Activated CD4-positive, alpha-beta T cell treated with anti-CD3 and anti-CD28 coated beads for 36 hours (primary cell): ENCODE results near the gene ARMH3. TPM values are rescaled to one million over a fixed set of nuclear protein-coding genes. Genes with fewer than 3 reads are reported as not detected.

Source experiments
- ATAC-seq: fragments of 200-7000 bp; cut with Tn5 transposase; one replicate; pipeline ENCODE4 v1.10.0; 2021; ENCODE audit warnings: mild to moderate bottlenecking, moderate library complexity
- CTCF ChIA-PET: fragments of 350-600 bp; sonication (Branson Sonifier 250); formaldehyde crosslinking; loops from one replicate; lab custom pipeline; 2021; ENCODE audit warnings: antibody characterized with exemption; lab: Charles Lee
- POLR2A ChIA-PET: fragments of 350-600 bp; sonication (Branson Sonifier 250); formaldehyde crosslinking; loops from one replicate; lab custom pipeline; 2021; ENCODE audit warnings: antibody characterized with exemption, inconsistent platforms; lab: Charles Lee
- DNase-seq: peaks from one replicate; pipeline ENCODE4 v3.0.0-alpha.2; 2020
- H3K27ac Mint-ChIP-seq: one replicate; pipeline ENCODE4 v1.8.0; 2021; ENCODE audit warnings: mixed read lengths
- H3K27me3 Mint-ChIP-seq: one replicate; pipeline ENCODE4 v1.8.0; 2021; ENCODE audit warnings: mixed read lengths
- H3K36me3 Mint-ChIP-seq: one replicate; pipeline ENCODE4 v1.8.0; 2021; ENCODE audit warnings: low read depth, mixed read lengths
- H3K4me1 Mint-ChIP-seq: one replicate; pipeline ENCODE4 v1.8.0; 2021; ENCODE audit warnings: mixed read lengths
- H3K4me3 Mint-ChIP-seq: one replicate; pipeline ENCODE4 v1.8.0; 2021; ENCODE audit warnings: mild to moderate bottlenecking, moderate library complexity, mixed read lengths
- H3K9me3 Mint-ChIP-seq: one replicate; pipeline ENCODE4 v1.8.0; 2021; ENCODE audit warnings: low read depth, mixed read lengths
- intact Hi-C, 2 experiments: fragments of 100-400 bp; cut with DNase I in 1 of 2; cut with micrococcal nuclease in 1 of 2; formaldehyde crosslinking; loops; one replicate each; pipeline versions ENCODE4 v1.14.2 to v1.15.1; 2022 to 2024; cut with DNase I, micrococcal nuclease
- total RNA-seq, 2 experiments: library from RNA; stranded (reverse); gene quantifications; one replicate each; pipeline ENCODE4 v1.2.3, GENCODE V29; 2021

Gene ARMH3
- total RNA-seq, 2 experiments from 2014 or later, result 16.0 to 21.0 TPM

DNA sequence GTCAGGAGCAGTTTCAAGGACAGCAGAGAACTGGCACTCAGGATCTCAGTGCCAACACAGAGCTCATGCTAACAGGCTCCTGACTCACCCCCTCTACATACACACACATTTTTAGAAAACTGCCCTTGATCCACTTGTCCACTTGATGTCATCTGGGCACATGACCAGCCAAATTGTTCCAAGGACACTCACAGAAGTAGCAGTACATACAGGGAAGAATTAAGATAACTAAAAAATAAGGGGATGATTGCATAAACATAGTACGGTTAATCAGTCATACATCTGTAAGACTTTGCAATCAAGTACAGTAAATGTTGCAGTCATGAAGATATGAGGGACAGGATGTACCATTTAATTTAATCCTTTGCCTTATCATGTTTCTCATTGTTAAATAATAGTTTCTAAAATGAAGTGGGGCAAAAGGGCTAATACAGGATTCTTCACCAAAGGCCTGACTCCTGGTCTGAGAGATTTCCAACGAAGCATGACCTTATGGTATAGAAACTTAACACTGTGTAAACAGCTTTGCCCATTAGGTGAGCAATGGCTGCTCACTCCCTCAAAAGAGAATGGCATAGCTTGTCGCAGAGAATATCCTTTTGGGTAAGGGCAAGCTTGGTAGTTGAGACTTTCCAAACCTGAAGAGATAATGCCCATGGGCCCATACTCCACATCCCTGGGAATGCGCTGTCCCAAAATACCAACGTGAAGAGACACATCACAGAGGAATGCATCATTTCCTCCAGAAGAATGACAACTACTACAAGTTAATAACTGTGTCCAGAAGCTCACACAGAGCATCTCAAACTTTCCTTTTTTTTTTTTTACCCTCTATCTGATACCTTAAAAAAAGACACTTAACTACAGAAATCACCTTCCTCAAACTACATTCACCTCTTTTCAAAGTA lies 94.1 kb downstream of the ARMH3 start:
- ChIA-PET POLR2A (no interaction called here), CTCF (interaction anchor here (1.2 to 1.3 kb wide), 2 partner anchors 48 to 67 kb away, joined by 3 read pairs; no protein-coding TSS in a partner anchor)
- Mint-ChIP-seq H3K27me3 (no peaks in the 10 kb centered on the region), H3K36me3 (peaks cover 10% of the 10 kb centered on the region), H3K27ac (no peak overlapping the region), H3K4me3 (no peak overlapping the region), H3K9me3 (no peaks in the 10 kb centered on the region), H3K4me1 (no peaks in the 10 kb centered on the region)
- intact Hi-C loops, result no loop called here
- no peak for DNase-seq
- ATAC-seq, result no peak

DNA sequence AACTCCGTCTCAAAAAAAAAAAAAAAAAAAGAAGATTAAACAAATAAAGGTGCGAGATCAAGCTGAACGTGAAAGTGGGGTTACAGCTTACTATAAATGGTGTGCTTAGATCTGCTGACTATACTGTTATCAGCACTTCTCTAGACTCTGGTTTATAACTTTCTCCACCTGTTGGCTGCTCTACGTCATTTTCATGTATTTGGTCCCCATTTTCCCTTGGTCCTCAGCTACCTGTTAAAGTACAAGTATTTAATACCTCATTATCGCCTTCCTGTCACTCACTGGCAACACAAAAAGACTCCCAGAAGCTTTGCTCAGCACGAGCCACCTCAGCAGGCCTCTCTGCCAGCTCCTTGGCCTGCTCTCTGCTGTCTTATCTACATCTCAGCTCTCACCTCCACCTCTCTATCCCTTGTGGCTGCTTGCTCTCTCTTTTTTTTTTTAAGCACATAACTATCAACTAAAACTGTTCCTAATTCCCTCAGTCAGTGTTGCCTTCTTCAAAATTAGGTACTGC lies 95.0 kb downstream of the ARMH3 start:
- ATAC-seq (no peak), DNase-seq (no peak)
- intact Hi-C loops, result no loop called here
- Mint-ChIP-seq H3K4me3 (no peak overlapping the region), H3K27me3 (no peaks in the 10 kb centered on the region), H3K27ac (no peak overlapping the region), H3K4me1 (no peaks in the 10 kb centered on the region), H3K9me3 (no peaks in the 10 kb centered on the region), H3K36me3 (peaks cover 17% of the 10 kb centered on the region)
- ChIA-PET POLR2A (no interaction called here), CTCF (interaction anchor here (0.9 to 1.3 kb wide), 2 partner anchors 34 to 49 kb away, joined by 3 read pairs; no protein-coding TSS in a partner anchor)

DNA sequence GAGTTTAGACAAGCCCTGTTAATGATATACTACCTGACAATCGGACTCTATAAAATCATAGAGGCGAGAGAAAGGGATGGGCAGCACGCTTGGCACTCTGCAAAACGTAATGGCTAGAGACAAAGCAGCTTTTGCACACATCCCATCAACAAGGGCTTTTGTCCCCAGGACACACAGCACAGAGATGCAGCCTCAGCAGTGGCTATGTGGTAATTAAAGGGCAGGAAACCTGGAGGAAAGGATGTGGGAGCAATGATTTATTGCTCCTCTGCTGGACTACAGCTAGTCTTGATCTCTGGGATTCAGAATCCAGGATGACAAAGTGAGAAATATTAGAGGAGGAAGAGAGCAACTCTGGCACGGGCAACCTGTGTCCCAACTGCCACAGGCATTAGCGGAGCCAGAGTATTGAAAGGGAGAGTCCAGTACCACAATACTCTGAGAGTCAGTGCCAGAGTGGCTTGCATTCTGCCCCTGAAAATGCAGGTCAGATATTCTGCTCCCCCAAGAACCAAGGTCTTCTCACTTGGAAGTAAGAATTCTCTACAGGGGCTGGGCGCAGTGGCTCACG lies 96.5 kb downstream of the ARMH3 start:
- Mint-ChIP-seq H3K4me3 (no peak overlapping the region), H3K36me3 (peaks cover 24% of the 10 kb centered on the region), H3K4me1 (no peaks in the 10 kb centered on the region), H3K27ac (no peak overlapping the region), H3K9me3 (no peaks in the 10 kb centered on the region), H3K27me3 (no peaks in the 10 kb centered on the region)
- CTCF ChIA-PET, result interaction anchor here (0.7 to 3.3 kb wide), 3 partner anchors 10 to 440 kb away, joined by 3 to 12 read pairs (median 4); no protein-coding TSS in a partner anchor
- DNase-seq (no peak), ATAC-seq (no peak)
- intact Hi-C loops, result no loop called here
- POLR2A ChIA-PET, result no interaction called here

DNA sequence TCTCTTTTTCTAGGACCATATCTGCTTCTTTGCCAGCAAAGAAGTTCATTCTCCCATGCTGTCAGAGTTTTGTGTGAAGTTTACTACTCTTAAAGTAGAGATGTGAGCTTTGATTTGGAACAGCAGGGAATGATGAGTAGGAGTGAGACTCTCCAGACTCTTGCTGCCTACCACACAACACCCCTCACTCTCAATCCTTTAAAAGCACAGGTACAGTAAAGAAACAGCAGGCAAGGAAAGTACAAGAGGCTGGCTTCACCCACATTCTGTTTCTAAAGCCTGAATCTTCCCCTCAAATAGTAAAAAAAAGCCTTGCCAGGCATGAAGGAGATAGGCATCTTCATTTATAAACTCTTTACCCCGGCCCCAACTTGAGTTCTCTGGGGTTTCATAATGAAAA lies 97.3 kb downstream of the ARMH3 start:
- DNase-seq (no peak), ATAC-seq (no peak)
- no peak overlapping the region for H3K4me3 Mint-ChIP-seq
- intact Hi-C loops, result no loop called here
- ChIA-PET POLR2A (interaction anchor here (0.6 kb wide), 1 partner anchor 368 kb away, joined by 3 read pairs; no protein-coding TSS in a partner anchor), CTCF (interaction anchor here (0.5 to 3.3 kb wide), 5 partner anchors 11 to 441 kb away, joined by 3 to 12 read pairs (median 3); no protein-coding TSS in a partner anchor)
- no peaks in the 10 kb centered on the region for H3K9me3 Mint-ChIP-seq
- peaks cover 31% of the 10 kb centered on the region for H3K36me3 Mint-ChIP-seq
- H3K27ac Mint-ChIP-seq, result no peak overlapping the region
- no peaks in the 10 kb centered on the region for H3K4me1 Mint-ChIP-seq
- no peaks in the 10 kb centered on the region for H3K27me3 Mint-ChIP-seq

DNA sequence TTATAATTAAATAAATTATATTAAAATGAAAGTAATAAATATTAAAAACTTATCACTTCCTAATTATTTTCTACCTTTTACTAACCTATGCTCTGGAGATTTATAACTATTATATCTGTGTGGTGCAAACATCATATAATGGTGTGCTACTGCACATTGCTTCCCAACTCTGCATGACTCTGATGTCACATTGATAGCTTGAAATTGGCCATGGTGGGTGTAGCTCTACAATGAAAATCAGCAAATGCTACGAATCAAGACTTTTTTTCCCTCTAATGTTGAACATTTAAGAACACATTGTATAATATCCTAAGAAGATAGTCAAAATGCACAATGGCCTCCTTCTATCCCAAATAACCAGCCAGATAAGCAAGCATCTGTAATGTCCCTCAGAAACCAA lies 99.1 kb downstream of the ARMH3 start:
- Mint-ChIP-seq H3K27ac (no peak overlapping the region), H3K9me3 (peaks cover 2% of the 10 kb centered on the region), H3K27me3 (no peaks in the 10 kb centered on the region), H3K4me3 (no peak overlapping the region), H3K4me1 (no peaks in the 10 kb centered on the region), H3K36me3 (peaks cover 47% of the 10 kb centered on the region)
- ATAC-seq (no peak), DNase-seq (no peak)
- POLR2A ChIA-PET, result no interaction called here
- intact Hi-C loops, result no loop called here
- CTCF ChIA-PET, result interaction anchor here (0.6 to 3.3 kb wide), 5 partner anchors 9 to 432 kb away, joined by 3 to 12 read pairs (median 3); no protein-coding TSS in a partner anchor

DNA sequence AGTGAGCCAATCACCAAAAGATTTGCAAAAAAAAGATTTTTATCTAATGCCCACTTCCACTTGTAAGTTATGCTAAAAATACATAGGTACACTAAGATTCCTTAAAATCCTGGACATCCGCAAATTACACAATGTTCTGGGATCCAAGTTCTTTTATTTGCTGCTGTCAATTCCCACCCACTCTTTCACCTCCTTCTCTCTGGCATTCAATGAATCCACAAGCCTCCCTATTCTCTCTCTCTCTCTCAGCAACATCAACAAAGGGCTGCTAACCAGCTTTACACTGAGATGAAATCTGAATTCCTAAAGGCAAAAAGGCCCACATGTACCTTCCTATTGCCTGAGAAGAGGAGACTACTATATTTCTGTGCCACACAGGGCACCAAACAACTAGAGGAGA lies 99.9 kb downstream of the ARMH3 start:
- H3K36me3 Mint-ChIP-seq, result peaks cover 46% of the 10 kb centered on the region
- no peak for ATAC-seq
- H3K4me1 Mint-ChIP-seq, result no peaks in the 10 kb centered on the region
- DNase-seq, result no peak
- intact Hi-C loops, result no loop called here
- H3K4me3 Mint-ChIP-seq, result no peak overlapping the region
- ChIA-PET CTCF (interaction anchor here (0.7 to 1.1 kb wide), 2 partner anchors 16 to 54 kb away, joined by 3 to 5 read pairs; no protein-coding TSS in a partner anchor), POLR2A (interaction anchor here (0.6 kb wide), 1 partner anchor 126 kb away, joined by 5 read pairs; no protein-coding TSS in a partner anchor)
- H3K27ac Mint-ChIP-seq, result no peak overlapping the region
- H3K9me3 Mint-ChIP-seq, result peaks cover 2% of the 10 kb centered on the region
- no peaks in the 10 kb centered on the region for H3K27me3 Mint-ChIP-seq

DNA sequence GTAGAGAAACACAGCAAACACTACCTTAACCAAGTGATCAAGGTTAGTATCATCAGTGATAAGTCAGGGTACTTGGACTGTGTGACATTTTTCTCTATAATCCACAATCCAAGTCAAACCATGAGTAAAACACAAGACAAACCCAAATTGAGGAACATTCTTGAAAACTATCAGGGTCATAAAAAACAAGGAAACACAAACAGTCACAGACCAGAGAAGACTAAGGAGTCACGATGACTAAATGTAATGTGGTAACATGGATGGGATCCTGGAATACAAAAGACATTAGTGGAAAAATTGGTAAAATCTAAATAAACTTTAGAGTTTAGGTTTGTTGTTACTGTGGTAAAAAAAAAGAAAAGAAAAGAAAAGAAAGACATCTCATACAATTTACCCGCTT lies 103.8 kb downstream of the ARMH3 start:
- H3K36me3 Mint-ChIP-seq, result peaks cover 66% of the 10 kb centered on the region

DNA sequence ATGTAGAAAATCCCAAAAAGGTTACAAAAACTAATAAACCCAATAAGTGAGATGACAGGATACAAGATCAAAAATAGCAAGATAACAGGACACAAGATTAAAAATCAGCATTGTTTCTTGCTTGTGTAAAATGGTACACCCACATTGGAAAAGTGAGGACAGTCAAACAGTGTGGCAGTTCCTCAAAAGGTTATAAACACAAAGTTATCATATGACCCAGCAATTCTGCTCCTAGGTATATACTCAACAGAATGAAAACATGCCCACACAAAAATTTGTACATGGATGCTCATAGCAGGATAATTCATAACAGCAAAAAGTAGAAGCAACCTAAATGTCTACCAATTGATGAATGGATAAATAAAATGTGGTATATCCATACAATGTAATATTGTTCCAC lies 105.8 kb downstream of the ARMH3 start:
- intact Hi-C loops, result no loop called here
- Mint-ChIP-seq H3K27me3 (no peaks in the 10 kb centered on the region), H3K4me3 (no peak overlapping the region), H3K27ac (no peak overlapping the region), H3K4me1 (no peaks in the 10 kb centered on the region), H3K9me3 (peaks cover 15% of the 10 kb centered on the region), H3K36me3 (peaks cover 61% of the 10 kb centered on the region)
- ChIA-PET POLR2A (no interaction called here), CTCF (interaction anchor here (1.0 kb wide), 1 partner anchor 60 kb away, joined by 3 read pairs; no protein-coding TSS in a partner anchor)
- no peak for ATAC-seq
- DNase-seq, result no peak

More for the DNA sequence above, 103.8 kb downstream of the ARMH3 start:
- DNase-seq (no peak), ATAC-seq (no peak)
- no peaks in the 10 kb centered on the region for H3K27me3 Mint-ChIP-seq
- no peaks in the 10 kb centered on the region for H3K4me1 Mint-ChIP-seq
- CTCF ChIA-PET, result no interaction called here
- intact Hi-C loops, result no loop called here
- H3K9me3 Mint-ChIP-seq, result peaks cover 12% of the 10 kb centered on the region
- H3K27ac Mint-ChIP-seq, result no peak overlapping the region
- no peak overlapping the region for H3K4me3 Mint-ChIP-seq
- POLR2A ChIA-PET, result no interaction called here

DNA sequence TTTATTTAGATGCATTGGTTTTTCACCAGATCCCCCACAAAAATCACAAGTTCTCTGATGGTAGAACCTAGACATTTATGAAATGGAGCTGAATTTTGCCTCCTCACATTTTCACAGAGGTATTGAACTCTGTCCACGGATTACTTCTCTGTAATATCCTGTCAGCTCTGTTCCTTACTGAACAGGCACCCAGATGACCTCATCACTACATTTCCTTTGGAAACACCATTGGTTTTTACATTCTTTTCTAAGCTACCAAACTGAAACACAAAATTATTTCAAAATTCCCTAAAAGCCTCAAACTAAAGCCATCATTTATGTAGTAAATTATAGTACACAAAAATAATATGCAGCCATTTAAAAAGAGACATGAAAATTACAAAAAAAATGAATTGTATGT lies 114.1 kb downstream of the ARMH3 start:
- Mint-ChIP-seq H3K27me3 (no peaks in the 10 kb centered on the region), H3K4me3 (no peak overlapping the region), H3K36me3 (peaks cover 21% of the 10 kb centered on the region), H3K9me3 (peaks cover 2% of the 10 kb centered on the region), H3K27ac (no peak overlapping the region), H3K4me1 (peaks cover 6% of the 10 kb centered on the region)
- CTCF ChIA-PET, result interaction anchor here (0.9 to 1.9 kb wide), 9 partner anchors 13 to 120 kb away, joined by 3 to 11 read pairs (median 3); no protein-coding TSS in a partner anchor
- intact Hi-C loops, result no loop called here
- DNase-seq (no peak), ATAC-seq (no peak)
- POLR2A ChIA-PET, result no interaction called here

DNA sequence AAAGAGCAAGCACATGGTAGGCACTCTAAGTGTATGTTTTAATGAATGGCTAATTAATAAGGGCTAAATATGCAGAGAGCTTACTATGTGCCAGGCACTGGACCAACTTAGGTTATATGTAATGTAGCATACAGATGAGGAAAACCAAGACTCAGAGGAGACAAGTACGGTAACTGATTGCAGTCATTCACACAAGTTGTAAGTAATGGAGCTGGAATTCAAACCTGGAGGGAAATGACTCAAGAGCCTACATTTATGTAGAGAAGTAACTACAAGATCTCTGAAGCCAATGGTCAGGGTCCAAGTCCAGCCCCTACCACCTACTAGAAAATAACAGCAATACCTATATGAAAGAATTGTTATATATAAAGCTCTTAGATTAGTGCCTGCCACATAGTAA lies 115.1 kb downstream of the ARMH3 start:
- DNase-seq (no peak), ATAC-seq (no peak)
- Mint-ChIP-seq H3K9me3 (no peaks in the 10 kb centered on the region), H3K4me3 (no peak overlapping the region), H3K27me3 (no peaks in the 10 kb centered on the region), H3K27ac (no peak overlapping the region), H3K4me1 (peaks cover 6% of the 10 kb centered on the region), H3K36me3 (peaks cover 17% of the 10 kb centered on the region)
- CTCF ChIA-PET, result interaction anchor here (0.7 to 1.9 kb wide), 13 partner anchors 13 to 131 kb away, joined by 3 to 6 read pairs (median 3); no protein-coding TSS in a partner anchor
- intact Hi-C loops, result no loop called here
- POLR2A ChIA-PET, result no interaction called here

DNA sequence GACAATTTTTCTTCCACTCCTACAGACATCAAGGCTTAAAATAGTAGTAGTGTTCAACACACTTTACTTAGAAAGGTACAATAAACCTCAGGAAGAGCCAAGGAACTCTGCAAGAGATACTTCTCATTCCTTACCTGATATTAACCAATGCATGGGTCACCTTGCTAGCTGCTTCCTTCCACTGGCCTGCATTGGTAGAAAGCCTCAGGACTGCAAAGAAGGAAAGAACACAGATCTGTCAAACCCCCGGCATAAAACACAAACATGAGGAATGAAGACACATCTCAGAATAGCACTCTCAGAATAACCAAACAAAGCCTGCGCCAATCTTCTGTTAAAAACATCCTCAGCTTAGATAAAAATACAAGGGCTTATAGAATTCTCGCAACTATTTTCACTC lies 116.2 kb downstream of the ARMH3 start:
- H3K27ac Mint-ChIP-seq, result no peak overlapping the region
- POLR2A ChIA-PET, result no interaction called here
- CTCF ChIA-PET, result interaction anchor here (1.3 to 1.9 kb wide), 3 partner anchors 9 to 23 kb away, joined by 3 to 6 read pairs (median 3); no protein-coding TSS in a partner anchor

More for the DNA sequence above, 116.2 kb downstream of the ARMH3 start:
- ATAC-seq, result no peak
- intact Hi-C loops, result no loop called here
- Mint-ChIP-seq H3K27me3 (no peaks in the 10 kb centered on the region), H3K4me1 (peaks cover 6% of the 10 kb centered on the region), H3K36me3 (peaks cover 14% of the 10 kb centered on the region), H3K9me3 (no peaks in the 10 kb centered on the region), H3K4me3 (no peak overlapping the region)
- DNase-seq, result no peak
